Naive thymus-derived CD4-positive, alpha-beta T cell (primary cell): ENCODE results near the gene MGA. TPM values are rescaled to one million over a fixed set of nuclear protein-coding genes. Genes with fewer than 3 reads are reported as not detected.

Source experiments
- ATAC-seq: fragments of 150-1000 bp; cut with Tn5 transposase; 2 replicates; pipeline ENCODE4 v1.10.0; 2021; ENCODE audit warnings: mild to moderate bottlenecking, moderate library complexity
- CTCF ChIA-PET: fragments of 350-600 bp; sonication (Branson Sonifier 250); formaldehyde crosslinking; loops from one replicate; lab custom pipeline; 2021; ENCODE audit warnings: antibody characterized with exemption; lab: Charles Lee
- POLR2A ChIA-PET: fragments of 350-600 bp; sonication (Branson Sonifier 250); formaldehyde crosslinking; loops from one replicate; lab custom pipeline; 2021; ENCODE audit warnings: antibody characterized with exemption, inconsistent platforms; lab: Charles Lee
- DNase-seq, 9 donors: peaks; one replicate each; pipeline versions ENCODE4 v3.0.0 to v3.0.0-alpha.2; 2020 to 2022; ENCODE audit warnings: mixed read lengths in 1 of 9
- H3K27ac ChIP-seq: one replicate; pipeline ENCODE4 v1.7.0; 2013; ENCODE audit warnings: mild to moderate bottlenecking, low read depth, low read length, moderate library complexity
- H3K27me3 ChIP-seq, 2 donors: one replicate each; pipeline ENCODE4 v1.7.0; 2013; ENCODE audit warnings: low read length in 2 of 2, mild to moderate bottlenecking in 2 of 2, moderate library complexity in 2 of 2; ENCODE audit not compliant: control insufficient read depth in 2 of 2, insufficient read depth in 2 of 2
- H3K36me3 ChIP-seq, 3 experiments: 1 replicate in 2 of 3; 2 replicates in 1 of 3; pipeline ENCODE4 v1.7.0; 2013; ENCODE audit warnings: low read length in 3 of 3, mild to moderate bottlenecking in 3 of 3, moderate library complexity in 1 of 3; ENCODE audit not compliant: insufficient read depth in 3 of 3, control insufficient read depth in 2 of 3
- H3K4me1 ChIP-seq, 2 donors: one replicate each; pipeline ENCODE4 v1.7.0; 2013; ENCODE audit warnings: low read length in 2 of 2, mild to moderate bottlenecking in 2 of 2, moderate library complexity in 1 of 2; ENCODE audit not compliant: control insufficient read depth in 2 of 2, insufficient read depth in 2 of 2
- H3K4me3 ChIP-seq: 2 replicates; pipeline ENCODE4 v1.7.0; 2013; ENCODE audit warnings: mild to moderate bottlenecking, low read length
- H3K9me3 ChIP-seq, 3 experiments: 1 replicate in 2 of 3; 2 replicates in 1 of 3; pipeline ENCODE4 v1.7.0; 2013; ENCODE audit warnings: low read length in 3 of 3; ENCODE audit not compliant: control insufficient read depth in 2 of 3
- H3K27ac Mint-ChIP-seq, 9 donors: one replicate each; pipeline ENCODE4 v1.8.0; 2020 to 2022; ENCODE audit warnings: mixed read lengths in 9 of 9, mild to moderate bottlenecking in 8 of 9, moderate library complexity in 5 of 9, inconsistent platforms in 2 of 9
- H3K27me3 Mint-ChIP-seq, 5 donors: one replicate each; pipeline ENCODE4 v1.8.0; 2021 to 2022; ENCODE audit warnings: mixed read lengths in 5 of 5, mild to moderate bottlenecking in 1 of 5
- H3K36me3 Mint-ChIP-seq, 5 donors: one replicate each; pipeline ENCODE4 v1.8.0; 2020 to 2022; ENCODE audit warnings: mixed read lengths in 5 of 5, mild to moderate bottlenecking in 3 of 5, inconsistent platforms in 1 of 5
- H3K4me1 Mint-ChIP-seq, 7 donors: one replicate each; pipeline ENCODE4 v1.8.0; 2020 to 2022; ENCODE audit warnings: mixed read lengths in 7 of 7, mild to moderate bottlenecking in 3 of 7, inconsistent platforms in 1 of 7
- H3K4me3 Mint-ChIP-seq, 10 donors: one replicate each; pipeline ENCODE4 v1.8.0; 2020 to 2022; ENCODE audit warnings: mild to moderate bottlenecking in 10 of 10, mixed read lengths in 10 of 10, moderate library complexity in 6 of 10, inconsistent platforms in 2 of 10
- H3K9me3 Mint-ChIP-seq, 11 donors: one replicate each; pipeline ENCODE4 v1.8.0; 2020 to 2022; ENCODE audit warnings: mixed read lengths in 11 of 11, mild to moderate bottlenecking in 4 of 11, inconsistent platforms in 1 of 11, moderate library complexity in 1 of 11
- intact Hi-C, 2 donors: fragments of 100-400 bp; cut with micrococcal nuclease; formaldehyde crosslinking; loops; one replicate each; pipeline ENCODE4 v1.15.1; 2023
- polyA plus RNA-seq, 2 donors: library from polyadenylated mRNA; unstranded; fragments of 300-500 nt; fragmentation: Illumina TruSeq; gene quantifications; one replicate each; pipeline ENCODE4 v1.2.3, GENCODE V29; 2021
- total RNA-seq, 6 experiments: library from RNA in 5 of 6; stranded (reverse) in 5 of 6; gene quantifications; 1 replicate in 5 of 6; 2 replicates in 1 of 6; pipeline ENCODE4 v1.2.3 and lab custom pipeline; 2021 to 2026

Gene MGA
- total and polyA plus RNA-seq, 7 experiments from 2014 or later = 12.7 to 73.8 (median 46.9) TPM

- H3K27me3 Mint-ChIP-seq = no peaks in the 10 kb centered on the region
- no peak overlapping the region for H3K4me3 Mint-ChIP-seq
- H3K36me3 Mint-ChIP-seq = peaks cover 6 to 47% (median 13%) of the 10 kb centered on the region in 5 donors
- Histone ChIP-seq H3K4me1 (no peaks in the 10 kb centered on the region), H3K9me3 (no peaks in the 10 kb centered on the region), H3K27me3 (no peaks in the 10 kb centered on the region), H3K36me3 (peaks cover 21 to 36% (median 28%) of the 10 kb centered on the region in 3 experiments), H3K27ac (no peak overlapping the region), H3K4me3 (no peak overlapping the region)
- no peaks in the 10 kb centered on the region for H3K9me3 Mint-ChIP-seq
- DNase-seq (no peak), ATAC-seq (no peak)
- ChIA-PET CTCF (interaction anchor here (2.1 kb wide), 1 partner anchor 18 kb away, joined by 6 read pairs; the partner anchor contains the start of gene MAPKBP1), POLR2A (interaction anchor here (0.7 kb wide), 1 partner anchor 297 kb away, joined by 3 read pairs; no protein-coding TSS in a partner anchor)
- peak overlapping the region in 1 of 9 donors; percentile 50 for H3K27ac Mint-ChIP-seq
- H3K4me1 Mint-ChIP-seq = peaks cover 0 to 6% (median 0%) of the 10 kb centered on the region in 7 donors
- intact Hi-C loops = no loop called here
Observed at GRCh38 chr15:41756198-41756597, 96.0 kb downstream of the MGA start.

- no peaks in the 10 kb centered on the region for H3K36me3 Mint-ChIP-seq
- H3K27ac Mint-ChIP-seq = peak overlapping the region in 8 of 9 donors; percentile 88 to 97 (median 94)
- H3K4me1 ChIP-seq = peaks cover 28 to 36% of the 10 kb centered on the region in 2 donors
- H3K36me3 ChIP-seq = peaks cover 0 to 5% (median 0%) of the 10 kb centered on the region in 3 experiments
- H3K4me3 ChIP-seq = no peak overlapping the region
- peak overlapping the region in 8 of 10 donors; percentile 32 to 97 (median 94) for H3K4me3 Mint-ChIP-seq
- ATAC-seq (peak; percentile 13), DNase-seq (peak in 8 of 9 donors; percentile 39 to 78 (median 70))
- no peaks in the 10 kb centered on the region for H3K27me3 Mint-ChIP-seq
- H3K27me3 ChIP-seq = no peaks in the 10 kb centered on the region
- H3K9me3 ChIP-seq = no peaks in the 10 kb centered on the region
- H3K4me1 Mint-ChIP-seq = peaks cover 28 to 52% (median 46%) of the 10 kb centered on the region in 7 donors
- H3K27ac ChIP-seq = peak overlapping the region; percentile 73
- H3K9me3 Mint-ChIP-seq = peaks cover 0 to 5% (median 0%) of the 10 kb centered on the region in 11 donors
- ChIA-PET CTCF (interaction anchor here (0.5 to 8.9 kb wide), 26 partner anchors 11 to 1567 kb away, joined by 3 to 180 read pairs (median 6); partner anchors contain the start of gene SPTBN5), POLR2A (interaction anchor here (0.5 to 4.1 kb wide), 16 partner anchors 37 to 501 kb away, joined by 3 to 41 read pairs (median 7); partner anchors contain the start of genes GANC, JMJD7, MGA and TMEM87A)
- intact Hi-C loops = loop anchor here (1.0 to 10.0 kb wide), 6 partner anchors 38 to 868 kb away; no protein-coding TSS in a partner anchor
Observed at GRCh38 chr15:41772720-41773331, 112.6 kb downstream of the MGA start.

GRCh38 chr15:41773332-41773728 lies 113.1 kb downstream of the MGA start:
- H3K36me3 Mint-ChIP-seq = no peaks in the 10 kb centered on the region
- ChIA-PET POLR2A (interaction anchor here (0.5 to 4.1 kb wide), 21 partner anchors 10 to 1017 kb away, joined by 3 to 41 read pairs (median 5); partner anchors contain the start of genes EHD4, GANC, JMJD7 and MGA), CTCF (interaction anchor here (0.6 to 8.9 kb wide), 30 partner anchors 10 to 869 kb away, joined by 3 to 180 read pairs (median 5); partner anchors contain the start of genes EHD4 and SPTBN5)
- H3K27ac ChIP-seq = peak overlapping the region; percentile 73
- intact Hi-C loops = loop anchor here (5.0 to 10.0 kb wide), 4 partner anchors 81 to 869 kb away; no protein-coding TSS in a partner anchor
- DNase-seq (no peak), ATAC-seq (no peak)
- H3K27ac Mint-ChIP-seq = peak overlapping the region; percentile 88 to 97 (median 94)
- peaks cover 0 to 5% (median 0%) of the 10 kb centered on the region in 11 donors for H3K9me3 Mint-ChIP-seq
- H3K4me3 ChIP-seq = no peak overlapping the region
- no peaks in the 10 kb centered on the region for H3K27me3 ChIP-seq
- peaks cover 0 to 5% (median 0%) of the 10 kb centered on the region in 3 experiments for H3K36me3 ChIP-seq
- H3K4me1 Mint-ChIP-seq = peaks cover 33 to 57% (median 51%) of the 10 kb centered on the region in 7 donors
- H3K27me3 Mint-ChIP-seq = no peaks in the 10 kb centered on the region
- H3K4me1 ChIP-seq = peaks cover 33 to 36% of the 10 kb centered on the region in 2 donors
- no peaks in the 10 kb centered on the region for H3K9me3 ChIP-seq
- H3K4me3 Mint-ChIP-seq = peak overlapping the region; percentile 32 to 97 (median 95)

- Histone ChIP-seq H3K9me3 (no peaks in the 10 kb centered on the region), H3K27me3 (no peaks in the 10 kb centered on the region), H3K36me3 (peaks cover 0 to 5% (median 0%) of the 10 kb centered on the region in 3 experiments), H3K27ac (peak overlapping the region; percentile 73), H3K4me1 (peaks cover 36% of the 10 kb centered on the region in 2 donors), H3K4me3 (peak overlapping the region; percentile 93)
- ChIA-PET CTCF (interaction anchor here (0.6 to 8.9 kb wide), 29 partner anchors 10 to 1455 kb away, joined by 3 to 180 read pairs (median 5); partner anchors contain the start of genes EHD4 and SPTBN5), POLR2A (interaction anchor here (0.6 to 4.1 kb wide), 23 partner anchors 10 to 1017 kb away, joined by 3 to 41 read pairs (median 5); partner anchors contain the start of genes EHD4, GANC, JMJD7 and MGA)
- intact Hi-C loops = loop anchor here (1.0 to 10.0 kb wide), 24 partner anchors 17 to 966 kb away; partner anchors contain the start of genes JMJD7 (in 2 of the 2), RPAP1 (in 2 of the 2), CHAC1 (in 1 of the 2) and DNAJC17 (in 1 of the 2)
- Mint-ChIP-seq H3K27me3 (no peaks in the 10 kb centered on the region), H3K27ac (peak overlapping the region; percentile 88 to 97 (median 94)), H3K9me3 (peaks cover 0 to 5% (median 0%) of the 10 kb centered on the region in 11 donors), H3K4me3 (peak overlapping the region; percentile 86 to 97 (median 95)), H3K36me3 (no peaks in the 10 kb centered on the region), H3K4me1 (peaks cover 33 to 60% (median 55%) of the 10 kb centered on the region in 7 donors)
- DNase-seq (no peak), ATAC-seq (no peak)
Observed at GRCh38 chr15:41773729-41774061, 113.5 kb downstream of the MGA start.

- DNase-seq = peak; percentile 96 to 99 (median 98)
- Mint-ChIP-seq H3K27ac (peak within 1 kb of the TSS; percentile 88 to 97 (median 94)), H3K4me3 (peak within 1 kb of the TSS; percentile 86 to 97 (median 95)), H3K4me1 (peaks cover 33 to 65% (median 59%) of the 10 kb centered on the region in 7 donors), H3K36me3 (no peaks in the 10 kb centered on the region), H3K9me3 (peaks cover 0 to 5% (median 0%) of the 10 kb centered on the region in 11 donors), H3K27me3 (no peaks in the 10 kb centered on the region)
- Histone ChIP-seq H3K4me1 (peaks cover 36% of the 10 kb centered on the region in 2 donors), H3K4me3 (peak within 1 kb of the TSS; percentile 93), H3K9me3 (no peaks in the 10 kb centered on the region), H3K27ac (peak within 1 kb of the TSS; percentile 73), H3K36me3 (peaks cover 0 to 5% (median 0%) of the 10 kb centered on the region in 3 experiments), H3K27me3 (no peaks in the 10 kb centered on the region)
- ChIA-PET POLR2A (interaction anchor here (0.6 to 4.1 kb wide), 21 partner anchors 9 to 1018 kb away, joined by 3 to 41 read pairs (median 6); partner anchors contain the start of genes EHD4, JMJD7 and MGA), CTCF (interaction anchor here (0.6 to 8.9 kb wide), 30 partner anchors 9 to 1455 kb away, joined by 3 to 180 read pairs (median 4); partner anchors contain the start of genes EHD4 and SPTBN5)
- intact Hi-C loops = loop anchor here (1.0 to 10.0 kb wide), 24 partner anchors 17 to 967 kb away; partner anchors contain the start of genes JMJD7 (in 2 of the 2), RPAP1 (in 2 of the 2), CHAC1 (in 1 of the 2) and DNAJC17 (in 1 of the 2)
- ATAC-seq = peak; percentile 97
Observed at GRCh38 chr15:41774062-41774881, 114.1 kb downstream of the MGA start, which contains the start of gene MAPKBP1. TSS of gene MAPKBP1 (plus strand) at chr15:41774484. CDS start at chr15:41775276, 792 bp downstream.
